OCI-LY3 (cell line): ENCODE data around the gene SH2D5.

Experiments
- EZH2phosphoT487 ChIP-seq: fragments of 200-600 bp; shearing (Covaris generic); IDR thresholded peaks from 2 replicates; pipeline ENCODE4 v1.6.1; 2018; ENCODE audit warnings: antibody characterized with exemption, mixed run types, low read depth
- TF ChIP-seq, protein P1 (sequence below): fragments of 200-600, 300-600 bp; sonication (generic); IDR thresholded peaks from 2 replicates; pipeline ENCODE4 v1.5.1; 2014; ENCODE audit warnings: antibody characterized with exemption, low read length, low read depth

DNA sequence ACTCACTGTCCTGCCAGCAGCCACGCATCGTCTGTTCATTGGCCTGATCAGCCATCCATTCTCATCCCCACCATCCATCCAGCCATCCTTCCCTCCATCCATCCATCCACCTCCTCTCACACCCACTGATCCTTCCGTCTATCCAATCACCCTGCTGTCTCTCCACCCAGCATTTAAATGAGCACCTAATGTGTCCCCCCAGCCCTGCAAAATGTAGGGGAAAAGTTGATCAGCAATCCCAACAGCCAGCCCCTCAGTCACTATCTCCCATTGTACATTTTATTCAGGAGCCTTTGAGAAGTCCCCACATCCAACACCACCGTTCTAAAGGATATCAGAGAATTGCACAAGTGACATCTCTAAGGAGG, 60.3 kb downstream of the SH2D5 start:
- TF ChIP-seq, protein P1, sequence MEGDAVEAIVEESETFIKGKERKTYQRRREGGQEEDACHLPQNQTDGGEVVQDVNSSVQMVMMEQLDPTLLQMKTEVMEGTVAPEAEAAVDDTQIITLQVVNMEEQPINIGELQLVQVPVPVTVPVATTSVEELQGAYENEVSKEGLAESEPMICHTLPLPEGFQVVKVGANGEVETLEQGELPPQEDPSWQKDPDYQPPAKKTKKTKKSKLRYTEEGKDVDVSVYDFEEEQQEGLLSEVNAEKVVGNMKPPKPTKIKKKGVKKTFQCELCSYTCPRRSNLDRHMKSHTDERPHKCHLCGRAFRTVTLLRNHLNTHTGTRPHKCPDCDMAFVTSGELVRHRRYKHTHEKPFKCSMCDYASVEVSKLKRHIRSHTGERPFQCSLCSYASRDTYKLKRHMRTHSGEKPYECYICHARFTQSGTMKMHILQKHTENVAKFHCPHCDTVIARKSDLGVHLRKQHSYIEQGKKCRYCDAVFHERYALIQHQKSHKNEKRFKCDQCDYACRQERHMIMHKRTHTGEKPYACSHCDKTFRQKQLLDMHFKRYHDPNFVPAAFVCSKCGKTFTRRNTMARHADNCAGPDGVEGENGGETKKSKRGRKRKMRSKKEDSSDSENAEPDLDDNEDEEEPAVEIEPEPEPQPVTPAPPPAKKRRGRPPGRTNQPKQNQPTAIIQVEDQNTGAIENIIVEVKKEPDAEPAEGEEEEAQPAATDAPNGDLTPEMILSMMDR: no peak
- TF ChIP-seq EZH2phosphoT487: no peak
